ENCODE data around the gene C1QTNF4. TPM values are rescaled to one million over a fixed set of nuclear protein-coding genes. Genes with fewer than 3 reads are reported as not detected.

Gene C1QTNF4
- total and polyA plus RNA-seq, 9 of the 15 experiments (the other 6 are each of a cell fraction or from before 2014, with no cell fraction given): not detected

- BruUV-seq (replicated peaks): no TSS peak
- 81% methylated on average over 8 of the region's 8 CpGs for WGBS (ENCODE audit: insufficient coverage, low coverage, missing lambda C conversion rate)
- H2AFZ ChIP-seq (ENCODE audit: low read depth, low read length): no peak overlapping the region
- no peaks in the 10 kb centered on the region for H3K9me1 ChIP-seq (ENCODE audit: control insufficient read depth, insufficient read depth, low read length)
- H3K4me1 ChIP-seq (replicated peaks in 1 of 2; ENCODE audit: control insufficient read depth in 2 of 2, insufficient read depth in 2 of 2, low read length in 2 of 2): peaks cover 6 to 10% of the 10 kb centered on the region in 2 experiments; a peak in 4 of 5 replicates
- H3K79me2 ChIP-seq (ENCODE audit: control insufficient read depth, insufficient read depth, low read length): peaks cover 22% of the 10 kb centered on the region
- ATAC-seq: peak; percentile 8; the same call in 2 of the 3 replicates
- H4K20me1 ChIP-seq (replicated peaks; ENCODE audit: control insufficient read depth, insufficient read depth, low read length): no peaks in the 10 kb centered on the region
- POLR2A ChIA-PET: interaction anchor here (1.1 to 3.1 kb wide), 5 partner anchors 8 to 22 kb away, joined by 3 to 17 read pairs (median 3); partner anchors contain the start of gene PTPMT1
- CTCF ChIA-PET (ENCODE audit: low intra/inter-chr PET ratio): no interaction called here
- in situ Hi-C loops (cut with MboI) (no loop called here), intact Hi-C loops (cut with micrococcal nuclease) (no loop called here)
- no peaks in the 10 kb centered on the region for H3K9me3 ChIP-seq (replicated peaks; ENCODE audit: control insufficient read depth, insufficient read depth, low read depth, low read length)
- H3K36me3 ChIP-seq (ENCODE audit: control insufficient read depth, insufficient read depth, low read length): peaks cover 73% of the 10 kb centered on the region
- H3K27ac ChIP-seq (ENCODE audit: extremely low read depth, low read depth, low read length): no peak overlapping the region
- no peaks in the 10 kb centered on the region for H3K27me3 ChIP-seq (ENCODE audit: control insufficient read depth in 2 of 2, insufficient read depth in 2 of 2, low read length in 2 of 2)
- no peak overlapping the region for H3K4me3 ChIP-seq
- no peak overlapping the region for H3K4me2 ChIP-seq (ENCODE audit: insufficient read depth, low read length)
- no peak overlapping the region for H3K9ac ChIP-seq (ENCODE audit: insufficient read depth in 1 of 2, low read depth in 2 of 2, low read length in 2 of 2)
- no peak for FAIRE-seq
- DNase-seq (ENCODE audit: extremely low read depth in 1 of 4, low spot score in 3 of 4): peak in 2 of 4 experiments; percentile 13 to 15
- TF ChIP-seq SOX6 (IDR thresholded peaks at IDR 0.05): no peak
- TF ChIP-seq NFIC (IDR thresholded peaks at IDR 0.05): peak; percentile 27; the same call in 1 of the 2 replicates
Measured at GRCh38 chr11:47572715-47573255, 21.4 kb downstream of the C1QTNF4 start.

- Histone ChIP-seq H3K36me3 (ENCODE audit: control insufficient read depth, insufficient read depth, low read length) (peaks cover 74% of the 10 kb centered on the region; the same call in 2 of the 3 replicates), H4K20me1 (replicated peaks; ENCODE audit: control insufficient read depth, insufficient read depth, low read length) (no peaks in the 10 kb centered on the region), H3K79me2 (ENCODE audit: control insufficient read depth, insufficient read depth, low read length) (peaks cover 23% of the 10 kb centered on the region), H3K4me1 (replicated peaks in 1 of 2; ENCODE audit: control insufficient read depth in 2 of 2, insufficient read depth in 2 of 2, low read length in 2 of 2) (peaks cover 1 to 4% of the 10 kb centered on the region in 2 experiments; a peak in 2 of 5 replicates), H3K9ac (ENCODE audit: insufficient read depth in 1 of 2, low read depth in 2 of 2, low read length in 2 of 2) (no peak overlapping the region), H3K9me3 (replicated peaks; ENCODE audit: control insufficient read depth, insufficient read depth, low read depth, low read length) (no peaks in the 10 kb centered on the region), H3K9me1 (ENCODE audit: control insufficient read depth, insufficient read depth, low read length) (no peaks in the 10 kb centered on the region), H3K4me3 (no peak overlapping the region), H3K27ac (ENCODE audit: extremely low read depth, low read depth, low read length) (no peak overlapping the region), H3K27me3 (ENCODE audit: control insufficient read depth in 2 of 2, insufficient read depth in 2 of 2, low read length in 2 of 2) (no peaks in the 10 kb centered on the region), H2AFZ (ENCODE audit: low read depth, low read length) (no peak overlapping the region), H3K4me2 (ENCODE audit: insufficient read depth, low read length) (no peak overlapping the region)
- no peak for ATAC-seq
- no peak for TF ChIP-seq STAT5A (IDR thresholded peaks at IDR 0.05; ENCODE audit: borderline replicate concordance, low read length)
- 85% methylated on average over 1 of the region's 1 CpG for WGBS (ENCODE audit: insufficient coverage, low coverage, missing lambda C conversion rate)
- ChIA-PET POLR2A (interaction anchor here (1.1 kb wide), 1 partner anchor 23 kb away, joined by 3 read pairs; no protein-coding TSS in a partner anchor), CTCF (ENCODE audit: low intra/inter-chr PET ratio) (no interaction called here)
- BruUV-seq (replicated peaks): no TSS peak
- in situ Hi-C loops (cut with MboI) (no loop called here), intact Hi-C loops (cut with micrococcal nuclease) (no loop called here)
- no peak for FAIRE-seq
- DNase-seq (ENCODE audit: extremely low read depth in 1 of 4, low spot score in 3 of 4): peak in 2 of 4 experiments; percentile 7
Measured at GRCh38 chr11:47571895-47572294, 22.3 kb downstream of the C1QTNF4 start.

All from K562 (cell line).